K562 (cell line): ENCODE results near the gene CNPY4. TPM values are rescaled to one million over a fixed set of nuclear protein-coding genes. Genes with fewer than 3 reads are reported as not detected.

ENCODE experiments used
- ATAC-seq: fragments of 200-7000 bp; cut with Tn5 transposase; 3 replicates; pipeline ENCODE4 v1.9.1; 2020; ENCODE audit warnings: moderate library complexity
- BruUV-seq: library from RNA; stranded (reverse); fragments of 400-500 nt; replicated peaks from 2 replicates; lab custom pipeline; 2021; lab: Mats Ljungman, UMichigan
- CTCF ChIA-PET: fragments of 300-600 bp; formaldehyde crosslinking; extraction: SDS; loops from one replicate; lab custom pipeline; 2021; ENCODE audit warnings: low intra/inter-chr PET ratio; lab: Yijun Ruan, JAX
- POLR2A ChIA-PET: fragments of 300-600, 350-650 bp; sonication (Branson Sonifier 250); formaldehyde crosslinking; extraction: SDS; loops from one replicate; lab custom pipeline; 2021; ENCODE audit warnings: antibody characterized with exemption, inconsistent platforms; lab: Yijun Ruan, JAX
- DNase-seq, 4 experiments: peaks; one replicate each; pipeline versions ENCODE4 v3.0.0 to v3.0.0-alpha.2; 2011 to 2018; ENCODE audit warnings: low spot score in 3 of 4, mixed read lengths in 3 of 4; ENCODE audit errors: extremely low read depth in 1 of 4
- FAIRE-seq: peaks from 2 replicates; lab custom pipeline; 2011; peaks lifted over from hg19 to GRCh38; lab: Jason Lieb, UNC
- H2AFZ ChIP-seq: 2 replicates; pipeline ENCODE4 v1.6.0; 2011; ENCODE audit warnings: low read depth, low read length, control low read depth, inconsistent platforms
- H3K27ac ChIP-seq: fragments of 200-600 bp; 3 replicates; pipeline ENCODE4 v1.8.0; 2011; ENCODE audit warnings: low read depth, mild to moderate bottlenecking, control low read depth, inconsistent platforms, low read length, moderate library complexity, mixed read lengths; ENCODE audit errors: extremely low read depth
- H3K27me3 ChIP-seq, 2 experiments: fragments of 300-600 bp in 1 of 2; 2 replicates in 1 of 2; 3 replicates in 1 of 2; pipeline versions ENCODE4 v1.6.0 to v1.8.0; 2011; ENCODE audit warnings: inconsistent platforms in 2 of 2, low read length in 2 of 2, mild to moderate bottlenecking in 1 of 2, mixed read lengths in 1 of 2, moderate library complexity in 1 of 2; ENCODE audit not compliant: control insufficient read depth in 2 of 2, insufficient read depth in 2 of 2
- H3K36me3 ChIP-seq: fragments of 300-600 bp; 3 replicates; pipeline ENCODE4 v1.8.0; 2011; ENCODE audit warnings: mild to moderate bottlenecking, low read length, inconsistent platforms; ENCODE audit not compliant: control insufficient read depth, insufficient read depth
- H3K4me1 ChIP-seq, 2 experiments: fragments of 200-600 bp in 1 of 2; replicated peaks in 1 of 2; 2 replicates in 1 of 2; 3 replicates in 1 of 2; pipeline versions ENCODE4 v1.5.1 to v1.8.0; 2011; ENCODE audit warnings: inconsistent platforms in 2 of 2, low read length in 2 of 2, mild to moderate bottlenecking in 1 of 2, mixed read lengths in 1 of 2, moderate library complexity in 1 of 2; ENCODE audit not compliant: control insufficient read depth in 2 of 2, insufficient read depth in 2 of 2
- H3K4me2 ChIP-seq: 2 replicates; pipeline ENCODE4 v1.6.1; 2011; ENCODE audit warnings: low read length, control low read depth, inconsistent platforms, mixed read lengths; ENCODE audit not compliant: insufficient read depth
- H3K4me3 ChIP-seq: fragments of 200-600 bp; sonication (generic), shearing (Covaris generic); 2 replicates; pipeline ENCODE4 v1.5.1; 2016; ENCODE audit warnings: control low read depth, inconsistent platforms
- H3K79me2 ChIP-seq: fragments of 200-600 bp; 3 replicates; pipeline ENCODE4 v1.8.0; 2011; ENCODE audit warnings: low read length, inconsistent platforms; ENCODE audit not compliant: control insufficient read depth, insufficient read depth
- H3K9ac ChIP-seq, 2 experiments: 2 replicates each; pipeline versions ENCODE4 v1.6.0 to v1.6.1; 2011; ENCODE audit warnings: low read depth in 2 of 2, low read length in 2 of 2, control low read depth in 1 of 2, inconsistent platforms in 1 of 2, mild to moderate bottlenecking in 1 of 2, mixed read lengths in 1 of 2; ENCODE audit not compliant: insufficient read depth in 1 of 2
- H3K9me1 ChIP-seq: one replicate; pipeline ENCODE4 v1.6.0; 2011; ENCODE audit warnings: inconsistent platforms, mild to moderate bottlenecking, low read length, moderate library complexity; ENCODE audit not compliant: control insufficient read depth, insufficient read depth
- H3K9me3 ChIP-seq: replicated peaks from 2 replicates; pipeline ENCODE4 v1.5.1; 2011; ENCODE audit warnings: low read depth, low read length, inconsistent platforms; ENCODE audit not compliant: control insufficient read depth, insufficient read depth
- H4K20me1 ChIP-seq: replicated peaks from 2 replicates; pipeline ENCODE4 v1.6.1; 2011; ENCODE audit warnings: low read length, inconsistent platforms, mixed read lengths; ENCODE audit not compliant: control insufficient read depth, insufficient read depth
- ASH1L ChIP-seq: fragments of 450-650 bp; IDR thresholded peaks from 2 replicates; pipeline ENCODE4 v1.6.1; 2018; ENCODE audit warnings: borderline replicate concordance, mild to moderate bottlenecking, low read depth; ENCODE audit not compliant: partially characterized antibody
- CTCF ChIP-seq, 3 experiments: IDR thresholded peaks in 2 of 3; conservative IDR thresholded peaks in 1 of 3; 2 replicates each; pipeline ENCODE4 v1.5.1; 2011 to 2012; ENCODE audit warnings: low read length in 3 of 3, mild to moderate bottlenecking in 3 of 3, control low read depth in 2 of 3, improper control_type of control experiment in 1 of 3, inconsistent platforms in 1 of 3, low read depth in 1 of 3, mixed read lengths in 1 of 3, moderate library complexity in 1 of 3; ENCODE audit not compliant: insufficient read depth in 2 of 3
- FOXK2 ChIP-seq, 2 experiments: fragments of 450-650 bp; IDR thresholded peaks in 1 of 2; conservative IDR thresholded peaks in 1 of 2; 2 replicates each; pipeline ENCODE4 v1.6.1; 2016; ENCODE audit warnings: low read depth in 2 of 2, mild to moderate bottlenecking in 1 of 2
- MED1 ChIP-seq: sonication (generic); formaldehyde crosslinking; IDR thresholded peaks from 2 replicates; pipeline ENCODE4 v1.8.1; 2023; ENCODE audit warnings: missing genetic modification reagents, borderline replicate concordance
- MEIS2 ChIP-seq: fragments of 450-650 bp; IDR thresholded peaks from 2 replicates; pipeline ENCODE4 v1.6.1; 2014; ENCODE audit warnings: mild to moderate bottlenecking; ENCODE audit not compliant: partially characterized antibody
- RBBP5 ChIP-seq: fragments of 200-600 bp; sonication (generic); IDR thresholded peaks from 2 replicates; pipeline ENCODE4 v1.6.1; 2012; ENCODE audit warnings: borderline replicate concordance, mild to moderate bottlenecking, low read length, control low read depth, inconsistent platforms; ENCODE audit not compliant: insufficient read depth, poor library complexity, severe bottlenecking
- RBM25 ChIP-seq: fragments of 200-400 bp; formaldehyde crosslinking; IDR thresholded peaks from 2 replicates; pipeline ENCODE4 v1.6.1; 2018; ENCODE audit warnings: low read length, low read depth, moderate library complexity; ENCODE audit not compliant: severe bottlenecking
- RBM39 ChIP-seq: fragments of 200-400 bp; formaldehyde crosslinking; optimal IDR thresholded peaks from 2 replicates; pipeline ENCODE3; 2018; ENCODE audit warnings: low read depth, low read length
- SFPQ ChIP-seq: fragments of 200-400 bp; formaldehyde crosslinking; IDR thresholded peaks from 2 replicates; pipeline ENCODE4 v1.6.1; 2017; ENCODE audit warnings: mild to moderate bottlenecking, low read depth, low read length, moderate library complexity
- SUPT5H ChIP-seq: fragments of 450-650 bp; IDR thresholded peaks from 2 replicates; pipeline ENCODE4 v1.6.1; 2016
- ZBTB1 ChIP-seq: sonication (generic); formaldehyde crosslinking; IDR thresholded peaks from 2 replicates; pipeline ENCODE4 v1.8.1; 2023; ENCODE audit warnings: missing genetic modification reagents, low read depth, mild to moderate bottlenecking, borderline replicate concordance
- ZEB2 ChIP-seq: fragments of 450-650 bp; IDR thresholded peaks from 2 replicates; pipeline ENCODE4 v1.6.1; 2016
- ZNF239 ChIP-seq: fragments of 250-450 bp; sonication (Bioruptor Pico); IDR thresholded peaks from 2 replicates; pipeline ENCODE4 v1.4.0; 2020; ENCODE audit warnings: mild to moderate bottlenecking
- ZNF449 ChIP-seq: fragments of 250-450 bp; sonication (Bioruptor Pico); IDR thresholded peaks from 2 replicates; pipeline ENCODE4 v1.8.0; 2022; ENCODE audit warnings: moderate library complexity, mild to moderate bottlenecking, inconsistent platforms
- ZNF764 ChIP-seq: fragments of 250-450 bp; sonication (Bioruptor Pico); IDR thresholded peaks from 2 replicates; pipeline ENCODE4 v1.4.0; 2020; ENCODE audit warnings: low read depth, mild to moderate bottlenecking, moderate library complexity
- WGBS: fragments of 100-300 bp; shearing (Covaris generic); methylation state at CpG from one replicate; pipeline ENCODE4 v1.1.6; 2016; ENCODE audit warnings: low coverage, mixed read lengths; ENCODE audit not compliant: insufficient coverage; ENCODE audit errors: missing lambda C conversion rate; 5-methylcytosine and 5-hydroxymethylcytosine counted together
- in situ Hi-C: fragments of 300-500 bp; cut with MboI; formaldehyde crosslinking; loops from 4 replicates; pipeline ENCODE4 v1.15.0; 2018; ENCODE audit warnings: inconsistent platforms, mixed read lengths
- intact Hi-C: fragments of 100-400 bp; cut with micrococcal nuclease; formaldehyde crosslinking; loops from 2 replicates; pipeline ENCODE4 v1.14.2; 2022
- polyA plus RNA-seq, 8 experiments: library from polyadenylated mRNA; depleted of rRNA in 4 of 8; stranded (reverse) in 5 of 8; unstranded in 3 of 8; fragments of >200 nt; fragmentation: Nextera tagmentation in 2 of 8; fragmentation: Illumina TruSeq in 1 of 8; extraction: Ambion mirVana in 2 of 8; extraction: Trizol in 1 of 8; gene quantifications; 2 replicates each; pipeline versions ENCODE4 v1.2.1 to v1.2.3, GENCODE V29; 2011 to 2014; ENCODE audit warnings: inconsistent platforms in 1 of 8, missing spikeins in 1 of 8
- total RNA-seq, 7 experiments: library from RNA; depleted of rRNA in 6 of 7; stranded (reverse); fragments of >200 nt in 6 of 7; fragmentation: Illumina TruSeq in 2 of 7; extraction: Trizol in 2 of 7; gene quantifications; 2 replicates each; pipeline versions ENCODE4 v1.2.1 to v1.2.3, GENCODE V29; 2011 to 2021; ENCODE audit warnings: low replicate concordance in 1 of 7

The CNPY4 gene
- total and polyA plus RNA-seq, 9 of the 15 experiments (the other 6 are each of a cell fraction or from before 2014, with no cell fraction given): 1.9 to 11.2 (median 7.0) TPM

- CTCF ChIA-PET: no interaction called here
- in situ Hi-C loops: no loop called here
- H3K4me2 ChIP-seq: peak overlapping the region; percentile 91
- H3K79me2 ChIP-seq: no peaks in the 10 kb centered on the region
- BruUV-seq: no TSS peak
- H3K4me1 ChIP-seq: peaks cover 47 to 54% of the 10 kb centered on the region in 2 experiments
- intact Hi-C loops: loop anchor here (1.0 kb wide), 1 partner anchor 9 kb away; the partner anchor contains the start of gene TRAPPC14
- no peaks in the 10 kb centered on the region for H3K9me3 ChIP-seq
- WGBS: 20% methylated on average over 14 of the region's 14 CpGs
- peak overlapping the region; percentile 48 to 90 for H3K9ac ChIP-seq
- DNase-seq (peak; percentile 67 to 77 (median 72)), ATAC-seq (peak; percentile 61), FAIRE-seq (peak; percentile 70)
- peak overlapping the region; percentile 86 for H2AFZ ChIP-seq
- POLR2A ChIA-PET: interaction anchor here (0.6 to 1.6 kb wide), 13 partner anchors 8 to 263 kb away, joined by 3 to 15 read pairs (median 3); partner anchors contain the start of genes LAMTOR4 and MEPCE
- no peaks in the 10 kb centered on the region for H3K36me3 ChIP-seq
- H3K27me3 ChIP-seq: no peaks in the 10 kb centered on the region
- H3K9me1 ChIP-seq: no peaks in the 10 kb centered on the region
- peak overlapping the region; percentile 37; the same call in 2 of the 3 replicates for H3K27ac ChIP-seq
- no peaks in the 10 kb centered on the region for H4K20me1 ChIP-seq
- H3K4me3 ChIP-seq: peak overlapping the region; percentile 32
- TF ChIP-seq ASH1L: no peak
- TF ChIP-seq ZBTB1: 0 out of 2 replicates have a peak, but pooled peaks have one; percentile 7
- no peak for TF ChIP-seq MEIS2
- TF ChIP-seq ZNF449 (CRISPR knock-in tag): no peak
- TF ChIP-seq ZNF764 (CRISPR knock-in tag): no peak
- no peak for TF ChIP-seq RBM25
- no peak for TF ChIP-seq ZEB2
- no peak for TF ChIP-seq SFPQ
- peak in 1 of 3 experiments; percentile 2; a peak in 1 of 6 replicates for TF ChIP-seq CTCF (IDR thresholded peaks at IDR 0.05 in 2 of 3, conservative IDR thresholded peaks at IDR 0.05 in 1 of 3; ENCODE audit: insufficient read depth in 2 of 3, low read depth in 1 of 3, low read length in 3 of 3)
- TF ChIP-seq ZNF239 (CRISPR knock-in tag): no peak
- TF ChIP-seq RBBP5: peak; percentile 52
- TF ChIP-seq RBM39: peak; percentile 4
- no peak for TF ChIP-seq FOXK2 (conservative IDR thresholded peaks at IDR 0.05 in 1 of 2, IDR thresholded peaks at IDR 0.05 in 1 of 2; ENCODE audit: low read depth in 2 of 2)
- TF ChIP-seq SUPT5H: no peak
- no peak for TF ChIP-seq MED1 (CRISPR knock-in tag)
Observed at GRCh38 chr7:100166970-100167911, 47.8 kb downstream of the CNPY4 start.
